Neural cell (in vitro differentiated cells): ENCODE measurements around the gene COL27A1. TPM values are rescaled to one million over a fixed set of nuclear protein-coding genes. Genes with fewer than 3 reads are reported as not detected.

Experiments
- H2AFZ ChIP-seq: fragments of 200-600, 300-800 bp; sonication (generic), shearing (Covaris generic); 2 replicates; pipeline ENCODE4 v1.6.0; 2014; ENCODE audit warnings: low read depth, mild to moderate bottlenecking, antibody characterized with exemption, low read length, moderate library complexity
- H3F3A ChIP-seq: fragments of 200-600 bp; shearing (Covaris generic); 2 replicates; pipeline ENCODE4 v1.6.1; 2016; ENCODE audit warnings: mild to moderate bottlenecking, moderate library complexity, mixed read lengths, antibody characterized with exemption, low read length; ENCODE audit not compliant: insufficient read depth, poor library complexity, severe bottlenecking
- H3K27ac ChIP-seq: fragments of 200-600, 300-800 bp; sonication (generic), shearing (Covaris generic); 2 replicates; pipeline ENCODE4 v1.5.1; 2014; ENCODE audit warnings: mild to moderate bottlenecking, low read length, moderate library complexity
- H3K27me3 ChIP-seq: fragments of 300-800, 200-600 bp; sonication (generic), shearing (Covaris generic); 2 replicates; pipeline ENCODE4 v1.6.0; 2014; ENCODE audit warnings: mild to moderate bottlenecking, low read depth, low read length, moderate library complexity; ENCODE audit not compliant: insufficient read depth
- H3K36me3 ChIP-seq: fragments of 300-800, 200-600 bp; sonication (generic), shearing (Covaris generic); 2 replicates; pipeline ENCODE4 v1.5.1; 2014; ENCODE audit warnings: mild to moderate bottlenecking, antibody characterized with exemption, low read length, moderate library complexity; ENCODE audit not compliant: insufficient read depth
- H3K4me2 ChIP-seq: fragments of 300-800, 200-600 bp; sonication (generic), shearing (Covaris generic); 2 replicates; pipeline ENCODE4 v1.6.0; 2014; ENCODE audit warnings: mild to moderate bottlenecking, low read length
- H3K4me3 ChIP-seq: fragments of 300-800, 200-600 bp; sonication (generic), shearing (Covaris generic); 2 replicates; pipeline ENCODE4 v1.5.1; 2014; ENCODE audit warnings: mild to moderate bottlenecking, low read length, moderate library complexity
- H3K79me2 ChIP-seq: fragments of 200-600 bp; shearing (Covaris generic); replicated peaks from 2 replicates; pipeline ENCODE4 v1.6.0; 2014; ENCODE audit warnings: mild to moderate bottlenecking, low read length, moderate library complexity; ENCODE audit not compliant: insufficient read depth
- H3K9ac ChIP-seq: fragments of 300-800, 200-600 bp; sonication (generic), shearing (Covaris generic); 2 replicates; pipeline ENCODE4 v1.6.1; 2016; ENCODE audit warnings: mild to moderate bottlenecking, low read length, mixed read lengths
- H3K9me2 ChIP-seq: fragments of 200-600 bp; shearing (Covaris generic); 2 replicates; pipeline ENCODE4 v1.6.1; 2016; ENCODE audit warnings: mild to moderate bottlenecking, low read length, mixed read lengths; ENCODE audit not compliant: insufficient read depth
- H3K9me3 ChIP-seq: fragments of 200-600, 300-800 bp; sonication (generic), shearing (Covaris generic); 2 replicates; pipeline ENCODE4 v1.6.1; 2016; ENCODE audit warnings: mild to moderate bottlenecking, mixed run types, low read length, moderate library complexity, mixed read lengths
- H4K20me1 ChIP-seq: fragments of 200-600 bp; shearing (Covaris generic); 2 replicates; pipeline ENCODE4 v1.6.1; 2016; ENCODE audit warnings: mild to moderate bottlenecking, mixed run types; ENCODE audit not compliant: insufficient read depth
- EP300 ChIP-seq: fragments of 450-650 bp; conservative IDR thresholded peaks from 2 replicates; pipeline ENCODE4 v1.6.1; 2014; ENCODE audit warnings: antibody characterized with exemption, mild to moderate bottlenecking, moderate library complexity; ENCODE audit not compliant: poor library complexity, severe bottlenecking
- EZH2 ChIP-seq: fragments of 200-600, 300-800 bp; shearing (Covaris generic), sonication (generic); IDR thresholded peaks from 2 replicates; pipeline ENCODE4 v1.6.1; 2014; ENCODE audit warnings: antibody characterized with exemption, low read length, borderline replicate concordance, mild to moderate bottlenecking; ENCODE audit not compliant: insufficient read depth, poor library complexity, severe bottlenecking
- MXI1 ChIP-seq: fragments of 450-650 bp; conservative IDR thresholded peaks from 2 replicates; pipeline ENCODE4 v1.6.1; 2014; ENCODE audit warnings: antibody characterized with exemption, mild to moderate bottlenecking; ENCODE audit not compliant: poor library complexity, severe bottlenecking
- POLR2AphosphoS5 ChIP-seq: IDR thresholded peaks from 2 replicates; pipeline ENCODE4 v1.6.1; 2012
- RAD21 ChIP-seq: fragments of 450-650 bp; conservative IDR thresholded peaks from 2 replicates; pipeline ENCODE4 v1.6.1; 2014; ENCODE audit warnings: antibody characterized with exemption, mild to moderate bottlenecking, moderate library complexity
- SMC3 ChIP-seq: fragments of 450-650 bp; conservative IDR thresholded peaks from 2 replicates; pipeline ENCODE4 v1.6.1; 2014; ENCODE audit warnings: antibody characterized with exemption, mild to moderate bottlenecking, moderate library complexity; ENCODE audit not compliant: poor library complexity
- polyA plus RNA-seq: library from polyadenylated mRNA; depleted of rRNA; stranded (reverse); fragments of >200 nt; gene quantifications from 2 replicates; pipeline ENCODE4 v1.2.3, GENCODE V29; 2014
- small RNA-seq, 3 experiments: library from RNA; depleted of rRNA; stranded (forward); fragments of <200 nt; gene quantifications; one replicate each; pipeline ENCODE3, GENCODE V24; 2012
- TF ChIP-seq, protein P1 (sequence below): fragments of 450-650 bp; IDR thresholded peaks from 2 replicates; pipeline ENCODE4 v1.5.1; 2014; ENCODE audit warnings: antibody characterized with exemption, mild to moderate bottlenecking, moderate library complexity; ENCODE audit not compliant: poor library complexity, severe bottlenecking
- TF ChIP-seq, protein P2 (sequence below): IDR thresholded peaks from 2 replicates; pipeline ENCODE4 v1.6.1; 2012; ENCODE audit warnings: borderline replicate concordance

The COL27A1 gene
- polyA plus RNA-seq, 1 donor from 2014 or later, result 0.25 TPM

DNA sequence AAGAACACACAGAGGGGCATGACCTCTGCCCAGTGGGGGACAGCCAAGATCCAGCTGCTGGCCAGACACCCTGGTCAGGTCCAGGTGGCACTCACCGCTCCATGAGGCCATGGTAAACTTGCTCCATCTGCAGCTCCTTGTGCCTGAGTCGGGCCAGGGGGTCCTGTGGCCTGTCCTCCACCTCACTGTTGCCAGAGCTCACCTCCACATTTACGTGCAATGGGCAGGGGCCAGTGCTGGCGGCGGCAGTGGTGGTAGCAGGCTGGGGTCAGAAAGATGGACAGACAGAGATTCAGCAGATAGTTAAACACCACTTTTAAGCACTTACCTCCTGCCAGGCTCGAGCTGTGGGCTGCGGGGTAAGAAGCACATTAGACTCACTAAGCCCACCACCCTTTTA lies 204.5 kb downstream of the COL27A1 start (continued):
- TF ChIP-seq EP300 (no peak), SMC3 (no peak), POLR2AphosphoS5 (no peak)

DNA sequence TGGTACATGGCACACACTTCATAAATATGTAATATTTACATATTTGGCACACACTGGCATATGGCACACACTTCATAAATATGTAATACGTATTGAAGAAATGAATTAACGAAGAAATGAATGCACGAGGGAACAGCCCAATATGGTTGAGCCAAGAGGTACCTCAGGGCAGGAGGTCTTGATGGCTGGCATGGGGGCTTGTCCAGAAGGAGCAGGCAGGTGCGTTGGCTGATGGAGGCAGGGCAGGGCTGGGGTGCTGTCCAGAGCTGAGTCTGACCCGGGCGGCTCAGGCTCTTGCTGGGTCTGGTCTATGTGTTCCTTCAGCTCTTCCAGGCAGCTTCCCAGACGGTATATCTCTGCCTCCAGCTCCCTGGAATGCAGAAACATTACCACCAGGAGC lies 206.2 kb downstream of the COL27A1 start:
- Histone ChIP-seq H4K20me1 (no peaks in the 10 kb centered on the region), H3K27ac (no peak overlapping the region), H3K4me2 (no peak overlapping the region), H2AFZ (no peak overlapping the region), H3K9ac (no peak overlapping the region), H3K9me3 (no peaks in the 10 kb centered on the region), H3K4me3 (no peak overlapping the region), H3K27me3 (no peaks in the 10 kb centered on the region), H3K79me2 (no peaks in the 10 kb centered on the region), H3K9me2 (no peaks in the 10 kb centered on the region), H3F3A (no peaks in the 10 kb centered on the region), H3K36me3 (no peaks in the 10 kb centered on the region)
- TF ChIP-seq EP300 (no peak), RAD21 (no peak), MXI1 (no peak), POLR2AphosphoS5 (no peak), SMC3 (no peak), EZH2 (no peak)
- TF ChIP-seq, protein P1, sequence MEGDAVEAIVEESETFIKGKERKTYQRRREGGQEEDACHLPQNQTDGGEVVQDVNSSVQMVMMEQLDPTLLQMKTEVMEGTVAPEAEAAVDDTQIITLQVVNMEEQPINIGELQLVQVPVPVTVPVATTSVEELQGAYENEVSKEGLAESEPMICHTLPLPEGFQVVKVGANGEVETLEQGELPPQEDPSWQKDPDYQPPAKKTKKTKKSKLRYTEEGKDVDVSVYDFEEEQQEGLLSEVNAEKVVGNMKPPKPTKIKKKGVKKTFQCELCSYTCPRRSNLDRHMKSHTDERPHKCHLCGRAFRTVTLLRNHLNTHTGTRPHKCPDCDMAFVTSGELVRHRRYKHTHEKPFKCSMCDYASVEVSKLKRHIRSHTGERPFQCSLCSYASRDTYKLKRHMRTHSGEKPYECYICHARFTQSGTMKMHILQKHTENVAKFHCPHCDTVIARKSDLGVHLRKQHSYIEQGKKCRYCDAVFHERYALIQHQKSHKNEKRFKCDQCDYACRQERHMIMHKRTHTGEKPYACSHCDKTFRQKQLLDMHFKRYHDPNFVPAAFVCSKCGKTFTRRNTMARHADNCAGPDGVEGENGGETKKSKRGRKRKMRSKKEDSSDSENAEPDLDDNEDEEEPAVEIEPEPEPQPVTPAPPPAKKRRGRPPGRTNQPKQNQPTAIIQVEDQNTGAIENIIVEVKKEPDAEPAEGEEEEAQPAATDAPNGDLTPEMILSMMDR, result no peak
- TF ChIP-seq, protein P2, sequence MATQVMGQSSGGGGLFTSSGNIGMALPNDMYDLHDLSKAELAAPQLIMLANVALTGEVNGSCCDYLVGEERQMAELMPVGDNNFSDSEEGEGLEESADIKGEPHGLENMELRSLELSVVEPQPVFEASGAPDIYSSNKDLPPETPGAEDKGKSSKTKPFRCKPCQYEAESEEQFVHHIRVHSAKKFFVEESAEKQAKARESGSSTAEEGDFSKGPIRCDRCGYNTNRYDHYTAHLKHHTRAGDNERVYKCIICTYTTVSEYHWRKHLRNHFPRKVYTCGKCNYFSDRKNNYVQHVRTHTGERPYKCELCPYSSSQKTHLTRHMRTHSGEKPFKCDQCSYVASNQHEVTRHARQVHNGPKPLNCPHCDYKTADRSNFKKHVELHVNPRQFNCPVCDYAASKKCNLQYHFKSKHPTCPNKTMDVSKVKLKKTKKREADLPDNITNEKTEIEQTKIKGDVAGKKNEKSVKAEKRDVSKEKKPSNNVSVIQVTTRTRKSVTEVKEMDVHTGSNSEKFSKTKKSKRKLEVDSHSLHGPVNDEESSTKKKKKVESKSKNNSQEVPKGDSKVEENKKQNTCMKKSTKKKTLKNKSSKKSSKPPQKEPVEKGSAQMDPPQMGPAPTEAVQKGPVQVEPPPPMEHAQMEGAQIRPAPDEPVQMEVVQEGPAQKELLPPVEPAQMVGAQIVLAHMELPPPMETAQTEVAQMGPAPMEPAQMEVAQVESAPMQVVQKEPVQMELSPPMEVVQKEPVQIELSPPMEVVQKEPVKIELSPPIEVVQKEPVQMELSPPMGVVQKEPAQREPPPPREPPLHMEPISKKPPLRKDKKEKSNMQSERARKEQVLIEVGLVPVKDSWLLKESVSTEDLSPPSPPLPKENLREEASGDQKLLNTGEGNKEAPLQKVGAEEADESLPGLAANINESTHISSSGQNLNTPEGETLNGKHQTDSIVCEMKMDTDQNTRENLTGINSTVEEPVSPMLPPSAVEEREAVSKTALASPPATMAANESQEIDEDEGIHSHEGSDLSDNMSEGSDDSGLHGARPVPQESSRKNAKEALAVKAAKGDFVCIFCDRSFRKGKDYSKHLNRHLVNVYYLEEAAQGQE, result no peak

Small RNAs within 50 kb of the gene (small RNA-seq; reads per million reads assigned to genes)
- 110 to 147 (median 126) reads per million in 3 experiments for gene MIR455

Other genes starting within 250 kb of the COL27A1 start
- not detected in 2 replicates for gene AMBP, start 77.2 kb upstream of the COL27A1 start, polyA plus RNA-seq
- 0.14 TPM in 1 of 2 replicates, not detected in the other for gene KIF12, start 56.2 kb upstream of the COL27A1 start, polyA plus RNA-seq
- gene ORM1, start 167.6 kb downstream of the COL27A1 start, polyA plus RNA-seq, result not detected in 2 replicates
- not detected in 2 replicates for gene ORM2, start 174.3 kb downstream of the COL27A1 start, polyA plus RNA-seq
- 1.2 and 1.8 TPM in 2 replicates for gene AKNA, start 232.4 kb downstream of the COL27A1 start, polyA plus RNA-seq